ENCODE measurements around the gene HDAC4.
"Not testable (repeated sequence)": the region's sequence is repeated elsewhere in the genome, so short reads cannot be mapped to it uniquely, and the experiment has no call there.

Gene HDAC4

GRCh38 chr2:239042551-239043320, 358.1 kb downstream of the HDAC4 start:
- DNase-seq (ENCODE audit: low spot score): no peak

- no peak for DNase-seq (ENCODE audit: low spot score)
Observed at GRCh38 chr2:239042046-239042445, 358.8 kb downstream of the HDAC4 start.

- no peak for DNase-seq (ENCODE audit: low spot score)
Observed at GRCh38 chr2:239041062-239041461, 359.8 kb downstream of the HDAC4 start.

- DNase-seq (ENCODE audit: low spot score): no peak
Observed at GRCh38 chr2:239040152-239040761, 360.6 kb downstream of the HDAC4 start.

- no peak for DNase-seq (ENCODE audit: low spot score)
Observed at GRCh38 chr2:239039479-239039861, 361.4 kb downstream of the HDAC4 start.

- DNase-seq (ENCODE audit: low spot score): no peak
Observed at GRCh38 chr2:239038773-239039478, 361.9 kb downstream of the HDAC4 start.

GRCh38 chr2:239038284-239038683, 362.5 kb downstream of the HDAC4 start:
- DNase-seq (ENCODE audit: low spot score): not testable (repeated sequence)

- DNase-seq (ENCODE audit: low spot score): no peak
Observed at GRCh38 chr2:239037559-239037910, 363.3 kb downstream of the HDAC4 start.

- no peak for DNase-seq (ENCODE audit: low spot score)
Observed at GRCh38 chr2:239036819-239037558, 363.8 kb downstream of the HDAC4 start.

GRCh38 chr2:239035997-239036731, 364.7 kb downstream of the HDAC4 start:
- DNase-seq (ENCODE audit: low spot score): no peak

- no peak for DNase-seq (ENCODE audit: low spot score)
Observed at GRCh38 chr2:239035361-239035814, 365.4 kb downstream of the HDAC4 start.

GRCh38 chr2:239034561-239035341, 366.1 kb downstream of the HDAC4 start:
- no peak for DNase-seq (ENCODE audit: low spot score)

- DNase-seq (ENCODE audit: low spot score): no peak
Observed at GRCh38 chr2:239033801-239034560, 366.8 kb downstream of the HDAC4 start.

- DNase-seq (ENCODE audit: low spot score): no peak
Observed at GRCh38 chr2:239029958-239030357, 370.9 kb downstream of the HDAC4 start.

GRCh38 chr2:239028253-239028619, 372.6 kb downstream of the HDAC4 start:
- no peak for DNase-seq (ENCODE audit: low spot score)

- no peak for DNase-seq (ENCODE audit: low spot score)
Observed at GRCh38 chr2:239027391-239028252, 373.2 kb downstream of the HDAC4 start.

- DNase-seq (ENCODE audit: low spot score): no peak
Observed at GRCh38 chr2:239026711-239027361, 374.0 kb downstream of the HDAC4 start.

GRCh38 chr2:239025951-239026461, 374.8 kb downstream of the HDAC4 start:
- no peak for DNase-seq (ENCODE audit: low spot score)
